SK-N-SH treated with all-trans-retinoic acid at 6 μM for 48 hours (cell line): ENCODE results near the gene NPPA.

Experiments
- CSDC2 ChIP-seq: fragments of 250-450 bp; sonication (Bioruptor Pico); IDR thresholded peaks from 2 replicates; pipeline ENCODE4 v1.5.0; 2020; ENCODE audit warnings: mild to moderate bottlenecking, moderate library complexity
- GLIS3 ChIP-seq: fragments of 250-450 bp; sonication (Bioruptor Pico); IDR thresholded peaks from 2 replicates; pipeline ENCODE4 v1.5.0; 2020; ENCODE audit warnings: mild to moderate bottlenecking, moderate library complexity
- RARB ChIP-seq: fragments of 250-450 bp; sonication (Bioruptor Pico); IDR thresholded peaks from 2 replicates; pipeline ENCODE4 v1.8.0; 2021; ENCODE audit warnings: mild to moderate bottlenecking, moderate library complexity
- TOX ChIP-seq: fragments of 250-450 bp; sonication (Bioruptor Pico); IDR thresholded peaks from 2 replicates; pipeline ENCODE4 v1.8.0; 2021; ENCODE audit warnings: mild to moderate bottlenecking, moderate library complexity, borderline replicate concordance
- TSHZ2 ChIP-seq: fragments of 250-450 bp; sonication (Bioruptor Pico); IDR thresholded peaks from 2 replicates; pipeline ENCODE4 v1.5.0; 2020; ENCODE audit warnings: mild to moderate bottlenecking, moderate library complexity
- ZFP3 ChIP-seq: fragments of 250-450 bp; sonication (Bioruptor Pico); IDR thresholded peaks from 2 replicates; pipeline ENCODE4 v1.5.0; 2020; ENCODE audit warnings: mild to moderate bottlenecking, moderate library complexity
- ZNF565 ChIP-seq: fragments of 450-650 bp; formaldehyde crosslinking; conservative IDR thresholded peaks from 2 replicates; pipeline ENCODE4 v1.5.0; 2020; ENCODE audit warnings: low read depth, mild to moderate bottlenecking, moderate library complexity
- ZNF70 ChIP-seq: fragments of 450-650 bp; formaldehyde crosslinking; IDR thresholded peaks from 2 replicates; pipeline ENCODE4 v1.5.0; 2020; ENCODE audit warnings: mild to moderate bottlenecking, moderate library complexity
- TF ChIP-seq, protein P1 (sequence below): fragments of 250-450 bp; sonication (Bioruptor Pico); IDR thresholded peaks from 2 replicates; pipeline ENCODE4 v1.5.1; 2020; ENCODE audit warnings: low read depth, mild to moderate bottlenecking, moderate library complexity
- TF ChIP-seq, protein P2 (sequence below): fragments of 250-450 bp; sonication (Bioruptor Pico); IDR thresholded peaks from 2 replicates; pipeline ENCODE4 v1.8.0; 2021; ENCODE audit warnings: low read depth, mild to moderate bottlenecking, moderate library complexity, borderline replicate concordance

- TF ChIP-seq, protein P1, sequence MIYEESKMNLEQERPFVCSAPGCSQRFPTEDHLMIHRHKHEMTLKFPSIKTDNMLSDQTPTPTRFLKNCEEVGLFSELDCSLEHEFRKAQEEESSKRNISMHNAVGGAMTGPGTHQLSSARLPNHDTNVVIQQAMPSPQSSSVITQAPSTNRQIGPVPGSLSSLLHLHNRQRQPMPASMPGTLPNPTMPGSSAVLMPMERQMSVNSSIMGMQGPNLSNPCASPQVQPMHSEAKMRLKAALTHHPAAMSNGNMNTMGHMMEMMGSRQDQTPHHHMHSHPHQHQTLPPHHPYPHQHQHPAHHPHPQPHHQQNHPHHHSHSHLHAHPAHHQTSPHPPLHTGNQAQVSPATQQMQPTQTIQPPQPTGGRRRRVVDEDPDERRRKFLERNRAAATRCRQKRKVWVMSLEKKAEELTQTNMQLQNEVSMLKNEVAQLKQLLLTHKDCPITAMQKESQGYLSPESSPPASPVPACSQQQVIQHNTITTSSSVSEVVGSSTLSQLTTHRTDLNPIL (CRISPR knock-in tag), result no peak
- no peak for TF ChIP-seq RARB
- TF ChIP-seq, protein P2, sequence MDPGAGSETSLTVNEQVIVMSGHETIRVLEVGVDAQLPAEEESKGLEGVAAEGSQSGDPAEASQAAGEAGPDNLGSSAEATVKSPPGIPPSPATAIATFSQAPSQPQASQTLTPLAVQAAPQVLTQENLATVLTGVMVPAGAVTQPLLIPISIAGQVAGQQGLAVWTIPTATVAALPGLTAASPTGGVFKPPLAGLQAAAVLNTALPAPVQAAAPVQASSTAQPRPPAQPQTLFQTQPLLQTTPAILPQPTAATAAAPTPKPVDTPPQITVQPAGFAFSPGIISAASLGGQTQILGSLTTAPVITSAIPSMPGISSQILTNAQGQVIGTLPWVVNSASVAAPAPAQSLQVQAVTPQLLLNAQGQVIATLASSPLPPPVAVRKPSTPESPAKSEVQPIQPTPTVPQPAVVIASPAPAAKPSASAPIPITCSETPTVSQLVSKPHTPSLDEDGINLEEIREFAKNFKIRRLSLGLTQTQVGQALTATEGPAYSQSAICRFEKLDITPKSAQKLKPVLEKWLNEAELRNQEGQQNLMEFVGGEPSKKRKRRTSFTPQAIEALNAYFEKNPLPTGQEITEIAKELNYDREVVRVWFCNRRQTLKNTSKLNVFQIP (CRISPR knock-in tag), result no peak
- TF ChIP-seq ZNF70 (CRISPR knock-in tag), result no peak
- no peak for TF ChIP-seq GLIS3
- TF ChIP-seq ZFP3 (CRISPR knock-in tag), result no peak
- TF ChIP-seq CSDC2 (CRISPR knock-in tag), result no peak
- no peak for TF ChIP-seq TOX (CRISPR knock-in tag)
- no peak for TF ChIP-seq TSHZ2
- no peak for TF ChIP-seq ZNF565 (CRISPR knock-in tag)
Measured at GRCh38 chr1:11817192-11817591, 30.4 kb downstream of the NPPA start.
